HL-60 (cell line): ENCODE data around the gene DUSP2.

Experiments
- CTCF ChIP-seq: IDR thresholded peaks from one replicate; pipeline ENCODE4 v1.5.1; 2011; ENCODE audit warnings: low read length, control low read depth, inconsistent platforms; ENCODE audit not compliant: insufficient read depth
- GABPA ChIP-seq: IDR thresholded peaks from 2 replicates; pipeline ENCODE4 v1.6.1; 2012; ENCODE audit warnings: low read depth
- POLR2AphosphoS5 ChIP-seq: IDR thresholded peaks from 2 replicates; pipeline ENCODE4 v1.6.1; 2012; ENCODE audit warnings: low read depth
- REST ChIP-seq: IDR thresholded peaks from 2 replicates; pipeline ENCODE4 v1.6.1; 2012; ENCODE audit warnings: low read depth; ENCODE audit not compliant: insufficient replicate concordance

GRCh38 chr2:96159084-96159830 lies 14.0 kb upstream of the DUSP2 start:
- TF ChIP-seq CTCF: no peak
- no peak for TF ChIP-seq GABPA
- no peak for TF ChIP-seq POLR2AphosphoS5
- TF ChIP-seq REST: no peak
